ENCODE measurements around the gene HTR1D. TPM values are rescaled to one million over a fixed set of nuclear protein-coding genes. Genes with fewer than 3 reads are reported as not detected.

The HTR1D gene
- total RNA-seq, 1 experiment from 2014 or later, result 3.1 TPM

GRCh38 chr1:23200883-23201282 lies 16.4 kb downstream of the HTR1D start:
- Histone ChIP-seq H2BK15ac (ENCODE audit: low read depth, low read length) (no peak overlapping the region), H4K20me1 (ENCODE audit: control insufficient read depth, insufficient read depth, insufficient read length) (no peaks in the 10 kb centered on the region), H3K9ac (ENCODE audit: extremely low read depth, insufficient read length, low read length) (no peak overlapping the region), H3K9me3 (ENCODE audit: control insufficient read depth, low read depth, low read length) (no peaks in the 10 kb centered on the region), H3K4me2 (ENCODE audit: insufficient read depth, insufficient read length, low read length) (no peak overlapping the region), H2BK120ac (ENCODE audit: low read depth, low read length, poor library complexity, severe bottlenecking) (no peak overlapping the region), H3K23ac (ENCODE audit: insufficient read length, low read depth, low read length) (no peak overlapping the region), H2BK12ac (ENCODE audit: insufficient read length, low read depth, low read length) (no peak overlapping the region), H4K8ac (replicated peaks; ENCODE audit: insufficient read length, low read depth, low read length) (no peak overlapping the region), H3K79me2 (ENCODE audit: insufficient read depth, low read length) (no peaks in the 10 kb centered on the region), H3K27me3 (ENCODE audit: insufficient read depth, low read length) (no peaks in the 10 kb centered on the region), H2BK20ac (ENCODE audit: low read depth, low read length, poor library complexity, severe bottlenecking) (no peak overlapping the region), H4K5ac (ENCODE audit: insufficient read length, low read depth, low read length) (no peak overlapping the region), H3K27ac (ENCODE audit: insufficient read length, low read depth, low read length) (no peak overlapping the region), H3K18ac (ENCODE audit: insufficient read length, low read depth, low read length) (no peak overlapping the region), H3K4me1 (ENCODE audit: insufficient read depth, low read length) (no peaks in the 10 kb centered on the region), H3K23me2 (ENCODE audit: insufficient read length, low read depth, low read length, poor library complexity, severe bottlenecking) (no peaks in the 10 kb centered on the region), H2BK5ac (ENCODE audit: insufficient read length, low read length) (no peak overlapping the region), H3K79me1 (ENCODE audit: insufficient read depth, low read depth, low read length, poor library complexity, severe bottlenecking) (no peaks in the 10 kb centered on the region), H3T11ph (ENCODE audit: low read length) (no peak overlapping the region), H2AFZ (ENCODE audit: low read length) (no peak overlapping the region), H3K56ac (ENCODE audit: insufficient read length, low read depth, low read length) (no peak overlapping the region), H3K14ac (ENCODE audit: insufficient read depth, low read length) (no peak overlapping the region), H4K91ac (ENCODE audit: insufficient read length, low read depth, low read length) (no peak overlapping the region), H3K4ac (ENCODE audit: low read depth, low read length) (no peak overlapping the region), H2AK5ac (ENCODE audit: insufficient read length, low read length) (no peak overlapping the region)
- no peaks in the 10 kb centered on the region; a peak in 1 of 5 replicates for H3K9me3 Mint-ChIP-seq
- H3K4me3 Mint-ChIP-seq, result no peak overlapping the region
- H3K36me3 Mint-ChIP-seq (ENCODE audit: insufficient read depth in 1 of 3, low read depth in 3 of 3), result peaks cover 2 to 10% (median 2%) of the 10 kb centered on the region in 3 experiments; a peak in 5 of 7 replicates
- WGBS (ENCODE audit: extremely low coverage, insufficient read length, low lambda C conversion rate), result no CpG with 5 or more reads among the region's 1 CpG
- H3K27ac Mint-ChIP-seq, result no peak overlapping the region
- TF ChIP-seq, protein P1, sequence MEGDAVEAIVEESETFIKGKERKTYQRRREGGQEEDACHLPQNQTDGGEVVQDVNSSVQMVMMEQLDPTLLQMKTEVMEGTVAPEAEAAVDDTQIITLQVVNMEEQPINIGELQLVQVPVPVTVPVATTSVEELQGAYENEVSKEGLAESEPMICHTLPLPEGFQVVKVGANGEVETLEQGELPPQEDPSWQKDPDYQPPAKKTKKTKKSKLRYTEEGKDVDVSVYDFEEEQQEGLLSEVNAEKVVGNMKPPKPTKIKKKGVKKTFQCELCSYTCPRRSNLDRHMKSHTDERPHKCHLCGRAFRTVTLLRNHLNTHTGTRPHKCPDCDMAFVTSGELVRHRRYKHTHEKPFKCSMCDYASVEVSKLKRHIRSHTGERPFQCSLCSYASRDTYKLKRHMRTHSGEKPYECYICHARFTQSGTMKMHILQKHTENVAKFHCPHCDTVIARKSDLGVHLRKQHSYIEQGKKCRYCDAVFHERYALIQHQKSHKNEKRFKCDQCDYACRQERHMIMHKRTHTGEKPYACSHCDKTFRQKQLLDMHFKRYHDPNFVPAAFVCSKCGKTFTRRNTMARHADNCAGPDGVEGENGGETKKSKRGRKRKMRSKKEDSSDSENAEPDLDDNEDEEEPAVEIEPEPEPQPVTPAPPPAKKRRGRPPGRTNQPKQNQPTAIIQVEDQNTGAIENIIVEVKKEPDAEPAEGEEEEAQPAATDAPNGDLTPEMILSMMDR (conservative IDR thresholded peaks at IDR 0.05), result no peak
- peaks cover 3% of the 10 kb centered on the region; the same call in 1 of the 2 replicates for H3K27me3 Mint-ChIP-seq (ENCODE audit: low read depth)
- peaks cover 3% of the 10 kb centered on the region in 2 experiments; a peak in 2 of 4 replicates for H3K4me1 Mint-ChIP-seq
- DNase-seq, result no peak

Data from H9 (cell line).